H1 (cell line): ENCODE data around the gene ANKUB1.

Source experiments
- BCL11A ChIP-seq, 2 experiments: IDR thresholded peaks; one replicate each; pipeline ENCODE4 v1.6.1; 2011; ENCODE audit warnings: low read depth in 2 of 2, low read length in 2 of 2, mild to moderate bottlenecking in 2 of 2
- EP300 ChIP-seq, 2 experiments: IDR thresholded peaks; 1 replicate in 1 of 2; 2 replicates in 1 of 2; pipeline ENCODE4 v1.6.1; 2011 to 2012; ENCODE audit warnings: low read depth in 2 of 2, low read length in 2 of 2, mild to moderate bottlenecking in 2 of 2, borderline replicate concordance in 1 of 2, inconsistent platforms in 1 of 2, moderate library complexity in 1 of 2
- GABPA ChIP-seq: IDR thresholded peaks from 2 replicates; pipeline ENCODE4 v1.6.1; 2011; ENCODE audit warnings: mild to moderate bottlenecking, low read length, moderate library complexity, borderline replicate concordance; ENCODE audit not compliant: insufficient read depth
- JUND ChIP-seq: IDR thresholded peaks from 2 replicates; pipeline ENCODE4 v1.6.1; 2011; ENCODE audit warnings: mild to moderate bottlenecking, improper control_type of control experiment, low read length
- KDM1A ChIP-seq: fragments of 200-600, 300-600 bp; sonication (generic); IDR thresholded peaks from 2 replicates; pipeline ENCODE4 v1.7.1; 2016; ENCODE audit warnings: mild to moderate bottlenecking, low read length, borderline replicate concordance
- PHF8 ChIP-seq: fragments of 200-600 bp; sonication (generic); conservative IDR thresholded peaks from 2 replicates; pipeline ENCODE4 v1.7.1; 2012; ENCODE audit warnings: low read depth, mild to moderate bottlenecking, inconsistent platforms, low read length, moderate library complexity
- POLR2A ChIP-seq, 2 experiments: IDR thresholded peaks; 1 replicate in 1 of 2; 2 replicates in 1 of 2; pipeline ENCODE4 v1.6.1; 2011; ENCODE audit warnings: low read depth in 2 of 2, low read length in 2 of 2, mild to moderate bottlenecking in 2 of 2; ENCODE audit errors: control extremely low read depth in 1 of 2
- POLR2AphosphoS5 ChIP-seq: IDR thresholded peaks from 2 replicates; pipeline ENCODE4 v1.6.1; 2011; ENCODE audit warnings: low read depth, low read length
- TF ChIP-seq, protein P1 (sequence below), 3 experiments: IDR thresholded peaks; 1 replicate in 2 of 3; 2 replicates in 1 of 3; pipeline versions ENCODE4 v1.5.1 to v1.6.1; 2011; ENCODE audit warnings: low read length in 3 of 3, mild to moderate bottlenecking in 3 of 3, inconsistent platforms in 2 of 3, low read depth in 1 of 3, moderate library complexity in 1 of 3; ENCODE audit not compliant: insufficient read depth in 1 of 3; ENCODE audit errors: control extremely low read depth in 1 of 3
- TF ChIP-seq, protein P2 (sequence below): IDR thresholded peaks from 2 replicates; pipeline ENCODE4 v1.6.1; 2012; ENCODE audit warnings: inconsistent platforms
- TF ChIP-seq, protein P3 (sequence below): IDR thresholded peaks from 2 replicates; pipeline ENCODE4 v1.6.1; 2011; ENCODE audit warnings: low read length, improper control_type of control experiment

DNA sequence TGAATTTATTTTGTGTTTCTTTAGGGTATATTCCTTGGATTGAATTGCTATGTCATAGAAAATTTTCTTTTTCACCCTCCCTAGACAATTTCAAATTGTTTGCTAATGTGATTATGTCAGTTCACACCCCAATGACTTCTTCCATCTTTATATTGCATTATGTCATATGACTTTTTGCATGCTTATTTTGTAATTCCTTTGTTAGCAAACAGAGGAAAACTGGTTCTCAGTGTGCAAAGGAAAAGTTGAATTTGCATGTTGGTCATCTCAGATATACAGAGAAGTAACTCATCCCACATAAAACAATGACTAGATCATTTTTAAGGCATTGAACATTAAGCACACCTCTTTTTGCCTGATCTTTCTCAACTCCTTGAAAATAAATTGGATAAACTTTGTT is 17.3 kb upstream of the ANKUB1 start:
- no peak for TF ChIP-seq EP300 (IDR thresholded peaks at IDR 0.05; ENCODE audit: borderline replicate concordance in 1 of 2, low read depth in 2 of 2, low read length in 2 of 2)
- no peak for TF ChIP-seq JUND
- TF ChIP-seq POLR2A (IDR thresholded peaks at IDR 0.05; ENCODE audit: control extremely low read depth in 1 of 2, low read depth in 2 of 2, low read length in 2 of 2) = no peak
- TF ChIP-seq GABPA = no peak
- TF ChIP-seq, protein P1, sequence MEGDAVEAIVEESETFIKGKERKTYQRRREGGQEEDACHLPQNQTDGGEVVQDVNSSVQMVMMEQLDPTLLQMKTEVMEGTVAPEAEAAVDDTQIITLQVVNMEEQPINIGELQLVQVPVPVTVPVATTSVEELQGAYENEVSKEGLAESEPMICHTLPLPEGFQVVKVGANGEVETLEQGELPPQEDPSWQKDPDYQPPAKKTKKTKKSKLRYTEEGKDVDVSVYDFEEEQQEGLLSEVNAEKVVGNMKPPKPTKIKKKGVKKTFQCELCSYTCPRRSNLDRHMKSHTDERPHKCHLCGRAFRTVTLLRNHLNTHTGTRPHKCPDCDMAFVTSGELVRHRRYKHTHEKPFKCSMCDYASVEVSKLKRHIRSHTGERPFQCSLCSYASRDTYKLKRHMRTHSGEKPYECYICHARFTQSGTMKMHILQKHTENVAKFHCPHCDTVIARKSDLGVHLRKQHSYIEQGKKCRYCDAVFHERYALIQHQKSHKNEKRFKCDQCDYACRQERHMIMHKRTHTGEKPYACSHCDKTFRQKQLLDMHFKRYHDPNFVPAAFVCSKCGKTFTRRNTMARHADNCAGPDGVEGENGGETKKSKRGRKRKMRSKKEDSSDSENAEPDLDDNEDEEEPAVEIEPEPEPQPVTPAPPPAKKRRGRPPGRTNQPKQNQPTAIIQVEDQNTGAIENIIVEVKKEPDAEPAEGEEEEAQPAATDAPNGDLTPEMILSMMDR (IDR thresholded peaks at IDR 0.05; ENCODE audit: control extremely low read depth in 1 of 3, insufficient read depth in 1 of 3, low read depth in 1 of 3, low read length in 3 of 3) = no peak
- no peak for TF ChIP-seq POLR2AphosphoS5
- no peak for TF ChIP-seq PHF8
- TF ChIP-seq, protein P2, sequence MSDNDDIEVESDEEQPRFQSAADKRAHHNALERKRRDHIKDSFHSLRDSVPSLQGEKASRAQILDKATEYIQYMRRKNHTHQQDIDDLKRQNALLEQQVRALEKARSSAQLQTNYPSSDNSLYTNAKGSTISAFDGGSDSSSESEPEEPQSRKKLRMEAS = no peak
- no peak for TF ChIP-seq KDM1A
- TF ChIP-seq, protein P3, sequence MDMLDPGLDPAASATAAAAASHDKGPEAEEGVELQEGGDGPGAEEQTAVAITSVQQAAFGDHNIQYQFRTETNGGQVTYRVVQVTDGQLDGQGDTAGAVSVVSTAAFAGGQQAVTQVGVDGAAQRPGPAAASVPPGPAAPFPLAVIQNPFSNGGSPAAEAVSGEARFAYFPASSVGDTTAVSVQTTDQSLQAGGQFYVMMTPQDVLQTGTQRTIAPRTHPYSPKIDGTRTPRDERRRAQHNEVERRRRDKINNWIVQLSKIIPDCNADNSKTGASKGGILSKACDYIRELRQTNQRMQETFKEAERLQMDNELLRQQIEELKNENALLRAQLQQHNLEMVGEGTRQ = no peak
- no peak for TF ChIP-seq BCL11A (IDR thresholded peaks at IDR 0.05; ENCODE audit: low read depth in 2 of 2, low read length in 2 of 2)
